ENCODE results near the gene AP1G1.

DNA sequence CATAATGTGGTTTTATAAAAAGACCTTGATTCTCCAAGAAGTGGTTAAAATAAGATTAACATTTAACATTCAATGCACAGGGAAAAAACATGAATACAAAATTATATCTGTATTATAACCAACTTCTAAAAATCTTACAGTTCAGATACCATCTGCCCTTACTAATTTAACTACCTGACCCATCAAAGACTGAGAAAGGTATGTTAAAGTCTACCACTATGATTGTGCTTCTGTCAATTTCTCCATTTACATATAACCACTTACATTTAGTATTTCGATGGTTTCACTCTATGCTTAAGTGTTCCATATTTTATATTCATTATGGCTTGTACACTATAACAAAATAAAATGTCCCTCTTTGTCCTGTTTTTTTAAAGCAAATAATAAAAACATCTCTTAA, 14.6 kb downstream of the AP1G1 start:
- TF ChIP-seq, protein P1, sequence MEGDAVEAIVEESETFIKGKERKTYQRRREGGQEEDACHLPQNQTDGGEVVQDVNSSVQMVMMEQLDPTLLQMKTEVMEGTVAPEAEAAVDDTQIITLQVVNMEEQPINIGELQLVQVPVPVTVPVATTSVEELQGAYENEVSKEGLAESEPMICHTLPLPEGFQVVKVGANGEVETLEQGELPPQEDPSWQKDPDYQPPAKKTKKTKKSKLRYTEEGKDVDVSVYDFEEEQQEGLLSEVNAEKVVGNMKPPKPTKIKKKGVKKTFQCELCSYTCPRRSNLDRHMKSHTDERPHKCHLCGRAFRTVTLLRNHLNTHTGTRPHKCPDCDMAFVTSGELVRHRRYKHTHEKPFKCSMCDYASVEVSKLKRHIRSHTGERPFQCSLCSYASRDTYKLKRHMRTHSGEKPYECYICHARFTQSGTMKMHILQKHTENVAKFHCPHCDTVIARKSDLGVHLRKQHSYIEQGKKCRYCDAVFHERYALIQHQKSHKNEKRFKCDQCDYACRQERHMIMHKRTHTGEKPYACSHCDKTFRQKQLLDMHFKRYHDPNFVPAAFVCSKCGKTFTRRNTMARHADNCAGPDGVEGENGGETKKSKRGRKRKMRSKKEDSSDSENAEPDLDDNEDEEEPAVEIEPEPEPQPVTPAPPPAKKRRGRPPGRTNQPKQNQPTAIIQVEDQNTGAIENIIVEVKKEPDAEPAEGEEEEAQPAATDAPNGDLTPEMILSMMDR (conservative IDR thresholded peaks at IDR 0.05 in 1 of 2, IDR thresholded peaks at IDR 0.05 in 1 of 2; ENCODE audit: low read depth in 1 of 2, low read length in 2 of 2), result no peak
- no peak for TF ChIP-seq EZH2 (IDR thresholded peaks at IDR 0.05; ENCODE audit: low read length, missing control alignments)
